Psoas muscle (tissue), 8 donors: ENCODE data around the gene BCL2L12. TPM values are rescaled to one million over a fixed set of nuclear protein-coding genes. Genes with fewer than 3 reads are reported as not detected.

Experiments
- ATAC-seq, 4 donors: fragments of 200-7000 bp; cut with Tn5 transposase; one replicate each; pipeline ENCODE4 v1.9.1; 2020; ENCODE audit warnings: moderate library complexity in 3 of 4, mild to moderate bottlenecking in 2 of 4
- DNase-seq, 2 donors: peaks; one replicate each; pipeline ENCODE4 v3.0.0-alpha.2; 2020
- H3K27ac ChIP-seq: fragments of 200-600 bp; one replicate; pipeline ENCODE4 v1.8.0; 2022
- H3K27me3 ChIP-seq, 3 donors: fragments of 200-600 bp in 1 of 3; one replicate each; pipeline versions ENCODE4 v1.6.1 to v1.8.0; 2013 to 2022; ENCODE audit warnings: low read length in 2 of 3, mild to moderate bottlenecking in 2 of 3, moderate library complexity in 1 of 3; ENCODE audit not compliant: insufficient read depth in 3 of 3
- H3K36me3 ChIP-seq, 2 donors: fragments of 200-600 bp in 1 of 2; one replicate each; pipeline versions ENCODE4 v1.6.1 to v1.8.0; 2013 to 2022; ENCODE audit warnings: low read depth in 1 of 2, mild to moderate bottlenecking in 1 of 2, moderate library complexity in 1 of 2; ENCODE audit not compliant: insufficient read depth in 1 of 2
- H3K4me1 ChIP-seq: fragments of 200-600 bp; one replicate; pipeline ENCODE4 v1.8.0; 2022
- H3K4me3 ChIP-seq: fragments of 200-600 bp; one replicate; pipeline ENCODE4 v1.8.0; 2022; ENCODE audit warnings: mild to moderate bottlenecking
- H3K9me3 ChIP-seq: fragments of 200-600 bp; one replicate; pipeline ENCODE4 v1.8.0; 2022
- WGBS, 3 donors: extraction: QIAGEN DNeasy Blood & Tissue Kit; methylation state at CpG; one replicate each; pipeline versions ENCODE4 v1.1.6 to v1.1.7; 2013; 5-methylcytosine and 5-hydroxymethylcytosine counted together
- intact Hi-C, 2 donors: fragments of 100-400 bp; cut with DNase I; formaldehyde crosslinking; loops; one replicate each; pipeline versions ENCODE4 v1.11.0 to v1.14.2; 2022
- polyA plus RNA-seq, 3 donors: library from polyadenylated mRNA; stranded (reverse); fragments of 200-250 nt; gene quantifications; one replicate each; pipeline ENCODE4 v1.2.3, GENCODE V29; 2013
- total RNA-seq, 4 donors: library from RNA; stranded (reverse); fragmentation: NEBNext Ultra II Directional in 2 of 4; extraction: Animal tissue kit (Norgen Biotek cat#: 25700) in 2 of 4; gene quantifications; one replicate each; pipeline versions ENCODE4 v1.2.1 to v1.2.4, GENCODE V29; 2021 to 2023
- TF ChIP-seq, protein P1 (sequence below): fragments of 200-600 bp; IDR thresholded peaks from one replicate; pipeline ENCODE4 v1.8.0; 2022; ENCODE audit warnings: antibody characterized with exemption
- donor health status: healthy with polysubstance abuse.
- donor health status: DM: no; HTN: no; CAD: no; lungs with moderate emphysema.
- donor health status: Bipolar disorder and iron deficiency.
- donor health status: healthy.
- donor health status: DM: yes; HTN: yes; CAD: no.
- donor health status: DM: no; HTN: no; CAD: no.
- donor health status: DM: no; HTN: no; CAD: no.
- donor health status: DM: yes; HTN: yes; CAD: no.

Gene BCL2L12
- total and polyA plus RNA-seq, 7 donors: 13.0 to 42.7 (median 21.5) TPM

DNA sequence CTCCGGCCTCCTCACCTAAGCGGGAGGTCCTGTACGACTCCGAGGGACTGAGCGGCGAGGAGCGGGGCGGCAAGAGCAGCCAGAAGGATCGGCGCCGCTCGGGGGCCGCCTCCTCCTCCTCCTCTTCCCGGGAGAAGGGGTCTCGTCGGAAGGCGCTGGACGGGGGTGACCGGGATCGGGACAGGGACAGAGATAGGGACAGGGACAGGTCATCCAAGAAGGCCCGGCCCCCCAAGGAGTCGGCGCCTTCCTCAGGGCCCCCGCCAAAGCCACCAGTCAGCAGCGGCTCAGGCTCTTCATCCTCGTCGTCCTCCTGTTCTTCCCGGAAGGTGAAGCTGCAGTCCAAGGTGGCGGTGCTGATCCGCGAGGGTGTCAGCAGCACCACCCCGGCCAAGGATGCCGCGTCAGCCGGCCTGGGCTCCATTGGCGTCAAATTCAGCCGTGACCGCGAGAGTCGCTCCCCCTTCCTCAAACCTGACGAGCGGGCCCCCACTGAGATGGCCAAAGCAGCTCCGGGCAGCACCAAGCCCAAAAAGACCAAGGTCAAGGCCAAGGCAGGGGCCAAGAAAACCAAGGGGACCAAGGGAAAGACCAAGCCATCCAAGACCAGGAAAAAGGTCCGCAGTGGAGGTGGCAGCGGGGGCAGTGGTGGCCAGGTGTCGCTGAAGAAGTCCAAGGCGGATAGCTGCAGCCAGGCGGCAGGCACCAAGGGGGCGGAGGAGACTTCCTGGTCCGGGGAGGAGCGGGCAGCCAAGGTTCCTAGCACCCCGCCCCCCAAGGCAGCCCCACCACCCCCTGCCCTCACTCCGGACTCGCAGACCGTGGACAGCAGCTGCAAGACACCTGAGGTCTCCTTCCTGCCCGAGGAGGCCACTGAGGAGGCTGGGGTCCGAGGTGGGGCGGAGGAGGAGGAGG lies 12.9 kb upstream of the BCL2L12 start:
- 92 to 93% (median 92%) methylated on average over 51 to 58 of the region's 58 CpGs for WGBS, 3 donors
- intact Hi-C loops: no loop called here
- DNase-seq: no peak

DNA sequence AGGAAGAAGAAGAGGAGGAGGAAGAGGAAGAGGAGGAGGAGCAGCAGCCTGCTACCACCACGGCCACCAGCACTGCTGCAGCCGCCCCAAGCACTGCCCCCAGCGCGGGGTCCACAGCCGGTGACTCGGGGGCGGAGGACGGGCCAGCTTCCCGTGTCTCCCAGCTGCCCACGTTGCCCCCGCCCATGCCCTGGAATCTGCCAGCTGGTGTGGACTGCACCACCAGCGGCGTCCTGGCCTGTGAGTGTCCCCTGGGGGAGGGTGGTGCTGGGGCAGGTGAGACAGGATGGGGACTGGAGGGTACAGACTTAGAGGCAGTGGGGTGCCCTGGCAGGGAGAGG lies 12.3 kb upstream of the BCL2L12 start:
- intact Hi-C loops: no loop called here
- peak in 1 of 4 donors; percentile 8 for ATAC-seq
- H3K36me3 ChIP-seq: peaks cover 9 to 90% of the 10 kb centered on the region in 2 donors

More for the DNA sequence above, 12.9 kb upstream of the BCL2L12 start:
- peaks cover 9 to 90% of the 10 kb centered on the region in 2 donors for H3K36me3 ChIP-seq
- no peak overlapping the region for H3K27ac ChIP-seq
- no peak overlapping the region for H3K4me3 ChIP-seq
- no peaks in the 10 kb centered on the region for H3K4me1 ChIP-seq
- no peaks in the 10 kb centered on the region for H3K27me3 ChIP-seq
- TF ChIP-seq, protein P1, sequence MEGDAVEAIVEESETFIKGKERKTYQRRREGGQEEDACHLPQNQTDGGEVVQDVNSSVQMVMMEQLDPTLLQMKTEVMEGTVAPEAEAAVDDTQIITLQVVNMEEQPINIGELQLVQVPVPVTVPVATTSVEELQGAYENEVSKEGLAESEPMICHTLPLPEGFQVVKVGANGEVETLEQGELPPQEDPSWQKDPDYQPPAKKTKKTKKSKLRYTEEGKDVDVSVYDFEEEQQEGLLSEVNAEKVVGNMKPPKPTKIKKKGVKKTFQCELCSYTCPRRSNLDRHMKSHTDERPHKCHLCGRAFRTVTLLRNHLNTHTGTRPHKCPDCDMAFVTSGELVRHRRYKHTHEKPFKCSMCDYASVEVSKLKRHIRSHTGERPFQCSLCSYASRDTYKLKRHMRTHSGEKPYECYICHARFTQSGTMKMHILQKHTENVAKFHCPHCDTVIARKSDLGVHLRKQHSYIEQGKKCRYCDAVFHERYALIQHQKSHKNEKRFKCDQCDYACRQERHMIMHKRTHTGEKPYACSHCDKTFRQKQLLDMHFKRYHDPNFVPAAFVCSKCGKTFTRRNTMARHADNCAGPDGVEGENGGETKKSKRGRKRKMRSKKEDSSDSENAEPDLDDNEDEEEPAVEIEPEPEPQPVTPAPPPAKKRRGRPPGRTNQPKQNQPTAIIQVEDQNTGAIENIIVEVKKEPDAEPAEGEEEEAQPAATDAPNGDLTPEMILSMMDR: no peak
- no peak for ATAC-seq
- H3K9me3 ChIP-seq: no peaks in the 10 kb centered on the region

DNA sequence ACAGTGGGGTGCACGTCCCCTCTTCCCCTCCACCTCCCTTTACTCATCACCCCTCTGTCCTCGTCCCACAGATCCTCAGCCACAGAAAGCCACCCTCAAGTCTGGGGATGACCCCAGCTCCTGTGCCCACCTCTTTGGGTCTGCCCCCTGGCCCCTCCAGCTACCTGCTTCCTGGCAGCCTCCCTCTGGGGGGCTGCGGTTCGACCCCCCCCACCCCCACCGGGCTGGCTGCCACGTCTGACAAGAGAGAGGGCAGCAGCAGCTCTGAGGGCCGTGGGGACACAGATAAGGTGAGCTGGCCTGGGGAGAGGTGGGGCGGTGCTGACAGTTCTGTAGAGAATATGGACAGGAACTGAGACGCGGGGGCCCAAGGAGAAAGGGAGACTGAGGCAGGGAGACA lies 11.2 kb upstream of the BCL2L12 start:
- Histone ChIP-seq H3K4me3 (no peak overlapping the region), H3K9me3 (no peaks in the 10 kb centered on the region), H3K4me1 (no peaks in the 10 kb centered on the region), H3K27ac (no peak overlapping the region), H3K27me3 (no peaks in the 10 kb centered on the region), H3K36me3 (peaks cover 9 to 93% of the 10 kb centered on the region in 2 donors)
- WGBS, 3 donors: 80 to 87% (median 83%) methylated on average over 10 of the region's 10 CpGs
- ATAC-seq (no peak), DNase-seq (no peak)
- intact Hi-C loops: no loop called here
- TF ChIP-seq, protein P1: no peak

More for the DNA sequence above, 12.3 kb upstream of the BCL2L12 start:
- no peak for DNase-seq
- no peaks in the 10 kb centered on the region for H3K9me3 ChIP-seq
- TF ChIP-seq, protein P1: no peak
- no peaks in the 10 kb centered on the region for H3K27me3 ChIP-seq
- no peak overlapping the region for H3K4me3 ChIP-seq
- H3K4me1 ChIP-seq: no peaks in the 10 kb centered on the region
- WGBS, 3 donors: 72 to 76% (median 75%) methylated on average over 13 of the region's 13 CpGs
- no peak overlapping the region for H3K27ac ChIP-seq

DNA sequence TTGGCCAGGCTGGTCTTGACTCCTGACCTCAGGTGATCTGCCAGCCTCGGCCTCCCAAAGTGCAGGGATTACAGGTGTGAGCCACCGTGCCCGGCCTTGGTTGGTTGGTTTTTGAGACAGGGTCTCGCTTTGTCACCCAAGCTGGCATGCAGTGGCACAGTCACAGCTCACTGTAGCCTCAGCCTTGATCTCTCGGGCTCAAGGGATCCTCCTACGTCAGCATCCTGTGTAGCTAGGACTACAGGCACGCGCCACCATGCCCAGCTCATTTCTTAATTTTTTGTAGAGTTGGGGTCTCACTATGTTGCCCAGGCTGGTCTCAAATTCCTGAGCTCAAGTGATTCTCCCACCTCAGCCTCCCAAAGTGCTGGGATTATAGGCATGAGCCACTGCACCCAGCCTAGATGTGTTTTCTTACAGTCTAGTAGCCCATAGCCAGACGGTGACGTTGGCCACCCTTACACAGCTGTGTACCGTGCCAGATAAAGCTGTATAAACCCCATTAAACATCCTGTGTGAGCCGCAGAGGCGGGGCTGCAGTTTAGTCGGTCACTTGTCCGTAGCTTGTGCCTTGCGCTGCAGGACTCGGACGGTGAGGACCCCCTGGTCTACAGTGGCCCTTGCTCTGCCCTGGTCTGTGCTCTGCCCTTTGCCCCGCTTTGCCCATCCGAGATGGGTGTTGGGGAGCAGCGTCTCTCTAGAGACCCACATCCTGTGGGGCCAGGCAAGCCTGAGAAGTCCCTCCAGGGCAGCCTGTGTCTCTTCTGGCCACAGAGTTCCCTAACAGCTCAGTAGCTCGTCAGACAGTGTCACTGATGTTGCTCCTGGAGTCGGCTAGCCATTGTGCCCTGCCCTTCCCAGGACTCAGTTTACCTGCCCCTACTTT lies 9.9 kb upstream of the BCL2L12 start:
- H3K36me3 ChIP-seq: peaks cover 9 to 91% of the 10 kb centered on the region in 2 donors
- intact Hi-C loops: no loop called here
- H3K4me3 ChIP-seq: no peak overlapping the region
- H3K27me3 ChIP-seq: no peaks in the 10 kb centered on the region
- DNase-seq (no peak), ATAC-seq (no peak)
- H3K4me1 ChIP-seq: no peaks in the 10 kb centered on the region
- TF ChIP-seq, protein P1: no peak
- no peaks in the 10 kb centered on the region for H3K9me3 ChIP-seq
- 87% methylated on average over 23 of the region's 23 CpGs for WGBS, 3 donors
- H3K27ac ChIP-seq: no peak overlapping the region
